Left lobe of liver (tissue), 2 donors: ENCODE measurements around the gene CUTA. TPM values are rescaled to one million over a fixed set of nuclear protein-coding genes. Genes with fewer than 3 reads are reported as not detected.
"Not testable (repeated sequence)": the region's sequence is repeated elsewhere in the genome, so short reads cannot be mapped to it uniquely, and the experiment has no call there.

Experiments used
- ATAC-seq: fragments of 200-7000 bp; cut with Tn5 transposase; one replicate; pipeline ENCODE4 v1.9.1; 2020; ENCODE audit warnings: mild to moderate bottlenecking, moderate library complexity
- DNase-seq: peaks from one replicate; pipeline ENCODE4 v3.0.0-alpha.2; 2020; ENCODE audit warnings: low spot score
- total RNA-seq: library from RNA; stranded (reverse); gene quantifications from one replicate; pipeline ENCODE4 v1.2.1, GENCODE V29; 2021
- donor health status: DM: no; HTN: no; CAD: no; lungs with moderate emphysema.
- donor health status: DM: no; HTN: yes; CAD: no.

Gene CUTA
- total RNA-seq, 1 donor from 2014 or later: 104 TPM

DNA sequence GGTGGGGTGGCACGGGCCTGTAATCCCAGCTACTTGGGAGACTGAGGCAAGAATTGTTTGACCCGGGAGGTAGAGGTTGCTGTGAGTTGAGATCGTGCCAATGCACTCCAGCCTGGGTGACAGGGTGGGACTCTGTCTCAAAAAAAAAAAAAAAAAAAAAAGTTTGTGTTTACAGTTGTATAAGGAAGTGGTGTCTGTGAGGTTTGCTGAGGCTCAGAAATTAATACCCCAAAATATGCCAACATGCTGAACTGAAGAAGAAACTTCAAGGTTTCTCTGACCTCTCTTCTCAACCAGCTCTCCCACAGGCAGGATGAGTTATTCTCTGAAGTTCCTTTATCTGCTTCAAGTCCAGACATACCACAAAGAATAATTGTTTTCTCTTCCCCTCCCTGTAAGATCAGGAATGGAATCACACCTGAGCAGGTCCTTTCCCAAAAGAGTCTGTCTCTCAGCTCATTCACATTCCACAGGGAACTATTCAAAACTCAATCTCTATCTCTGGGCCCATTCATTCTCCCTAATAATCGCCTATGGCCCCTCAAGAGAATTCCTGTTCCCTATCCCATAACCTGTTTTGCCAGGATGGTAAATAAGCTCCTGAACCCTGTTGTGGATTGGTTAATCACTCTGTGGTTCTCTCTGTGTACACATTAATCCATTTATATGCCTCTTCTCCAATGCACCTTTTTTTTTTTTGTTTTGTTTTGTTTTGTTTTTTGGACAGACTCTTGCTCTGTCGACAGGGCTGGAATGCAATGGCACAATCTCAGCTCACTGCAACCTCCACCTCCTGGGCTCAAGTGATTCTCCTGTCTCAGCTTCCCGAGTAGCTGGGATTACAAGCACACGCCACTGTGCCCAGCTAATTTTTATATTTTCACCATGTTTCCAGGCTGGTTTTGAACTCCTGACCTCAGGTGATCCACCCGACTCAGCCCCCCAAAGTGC, 43.7 kb downstream of the CUTA start:
- ATAC-seq: no peak
- DNase-seq: no peak

DNA sequence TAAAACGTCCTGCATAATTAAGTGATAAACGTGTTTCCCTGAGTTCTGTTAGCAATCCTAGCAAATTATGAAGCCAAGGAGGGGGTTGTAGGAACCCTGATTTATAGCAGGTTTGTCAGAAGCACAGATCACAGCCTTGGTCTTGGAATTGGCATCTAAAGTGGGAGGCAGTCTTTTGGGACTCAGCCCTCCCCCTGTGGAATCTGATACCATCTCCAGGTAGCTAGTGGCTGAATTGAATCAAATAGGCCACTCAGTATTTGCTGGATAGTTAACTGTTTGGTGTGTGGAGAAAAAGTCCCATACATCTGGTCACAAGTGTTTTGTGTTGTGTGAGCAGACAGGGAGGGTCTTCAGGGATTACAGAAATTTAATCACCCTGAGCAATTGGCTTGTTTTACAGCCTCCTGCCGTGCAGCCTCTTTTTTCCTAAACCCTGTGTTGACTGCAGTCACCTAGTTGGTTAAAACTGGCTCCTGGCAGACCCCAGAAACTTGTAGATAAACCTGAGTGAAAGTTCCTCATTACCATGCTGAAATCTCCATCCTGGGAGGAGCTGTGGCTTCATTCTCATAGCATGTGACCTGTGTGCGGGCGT, 45.3 kb downstream of the CUTA start:
- ATAC-seq (no peak), DNase-seq (no peak)

- DNase-seq, ATAC-seq: not testable (repeated sequence)
Measured at GRCh38 chr6:33371901-33372300, 46.0 kb downstream of the CUTA start.

DNA sequence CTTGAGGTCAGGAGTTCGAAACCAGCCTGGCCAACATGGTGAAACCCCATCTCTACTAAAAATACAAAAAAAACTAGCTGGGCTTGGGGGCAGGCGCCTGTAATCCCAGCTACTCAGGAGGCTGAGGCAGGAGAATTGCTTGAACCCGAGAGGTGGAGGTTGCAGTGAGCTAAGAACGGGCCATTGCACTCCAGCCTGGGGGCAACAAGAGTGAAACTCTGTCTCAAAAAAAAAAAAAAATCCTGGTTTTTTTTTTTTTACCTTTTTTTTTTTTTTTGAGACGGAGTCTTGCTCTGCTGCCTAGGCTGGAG, 50.2 kb downstream of the CUTA start:
- ATAC-seq, DNase-seq: not testable (repeated sequence)

DNA sequence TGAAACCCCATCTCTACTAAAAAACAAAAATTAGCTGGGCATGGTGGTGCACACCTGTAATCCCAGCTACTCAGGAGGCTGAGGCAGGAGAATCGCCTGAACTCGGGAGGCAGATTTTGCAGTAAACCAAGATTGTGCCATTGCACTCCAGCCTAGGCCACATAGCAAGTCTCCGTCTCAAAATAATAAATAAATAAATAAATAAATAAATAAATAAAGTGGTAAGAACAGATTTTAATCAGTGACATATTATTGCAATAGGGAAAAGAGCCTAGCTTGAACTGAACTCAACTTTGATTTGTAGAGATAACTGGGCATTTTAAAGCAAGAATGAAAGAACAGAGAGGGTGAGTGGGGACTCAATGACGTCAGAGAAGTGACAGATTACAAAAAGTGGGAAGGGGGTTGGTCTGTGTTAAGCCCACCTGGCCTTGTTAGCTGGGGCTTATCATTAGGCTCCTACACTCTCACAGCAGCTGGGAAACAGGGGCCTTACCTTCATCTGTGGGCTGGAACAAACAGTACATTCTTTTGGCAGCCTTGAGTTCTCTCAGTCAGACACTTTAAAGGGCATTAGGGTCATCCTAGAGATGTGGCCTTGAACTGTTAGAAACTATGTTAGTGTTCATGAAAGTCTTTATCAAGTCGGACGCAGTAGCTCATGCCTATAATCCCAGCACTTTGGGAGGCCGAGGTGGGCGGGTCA, 50.7 kb downstream of the CUTA start:
- ATAC-seq: no peak
- DNase-seq: no peak

Other genes starting within 250 kb of the CUTA start
- gene COL11A2, start 225.6 kb downstream of the CUTA start, total RNA-seq: 0.55 TPM
- gene RXRB, start 217.4 kb downstream of the CUTA start, total RNA-seq: 23.3 TPM
- 74.8 TPM for gene SLC39A7, start 217.2 kb downstream of the CUTA start, total RNA-seq
- gene HSD17B8, start 213.5 kb downstream of the CUTA start, total RNA-seq: 40.3 TPM
- 19.2 TPM for gene RING1, start 209.6 kb downstream of the CUTA start, total RNA-seq
- gene VPS52, start 146.2 kb downstream of the CUTA start, total RNA-seq: 30.2 TPM
- 555 TPM for gene RPS18, start 146.0 kb downstream of the CUTA start, total RNA-seq
- gene B3GALT4, start 141.0 kb downstream of the CUTA start, total RNA-seq: 1.2 TPM
- gene WDR46, start 128.9 kb downstream of the CUTA start, total RNA-seq: 17.8 TPM
- gene PFDN6, start 128.5 kb downstream of the CUTA start, total RNA-seq: 19.2 TPM
- gene RGL2, start 119.2 kb downstream of the CUTA start, total RNA-seq: 19.7 TPM
- gene TAPBP, start 104.0 kb downstream of the CUTA start, total RNA-seq: 107 TPM
- gene ZBTB22, start 100.4 kb downstream of the CUTA start, total RNA-seq: 7.7 TPM
- 14.1 TPM for gene DAXX, start 95.1 kb downstream of the CUTA start, total RNA-seq
- gene KIFC1, start 26.3 kb downstream of the CUTA start, total RNA-seq: 0.38 TPM
- 20.7 TPM for gene PHF1, start 7.1 kb downstream of the CUTA start, total RNA-seq
- 2.5 TPM for gene SYNGAP1, start 2.0 kb upstream of the CUTA start, total RNA-seq
- 2.9 TPM for gene ZBTB9, start 36.5 kb upstream of the CUTA start, total RNA-seq
- 4.8 TPM for gene BAK1, start 162.2 kb upstream of the CUTA start, total RNA-seq
- gene ITPR3, start 203.2 kb upstream of the CUTA start, total RNA-seq: 1.3 TPM